ENCODE data around the gene MDK.

DNA sequence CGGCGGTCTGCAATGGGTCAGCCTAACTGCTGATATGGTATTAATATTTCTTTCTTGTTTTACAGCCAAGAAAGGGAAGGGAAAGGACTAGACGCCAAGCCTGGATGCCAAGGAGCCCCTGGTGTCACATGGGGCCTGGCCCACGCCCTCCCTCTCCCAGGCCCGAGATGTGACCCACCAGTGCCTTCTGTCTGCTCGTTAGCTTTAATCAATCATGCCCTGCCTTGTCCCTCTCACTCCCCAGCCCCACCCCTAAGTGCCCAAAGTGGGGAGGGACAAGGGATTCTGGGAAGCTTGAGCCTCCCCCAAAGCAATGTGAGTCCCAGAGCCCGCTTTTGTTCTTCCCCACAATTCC, 1.9 kb downstream of the MDK start:
- TF ChIP-seq POLR2A (IDR thresholded peaks at IDR 0.05) (no peak), POLR2AphosphoS5 (IDR thresholded peaks at IDR 0.05) (no peak), EP300 (IDR thresholded peaks at IDR 0.05) (no peak)

Measured in stomach (tissue), 4 donors.